Endodermal cell (in vitro differentiated cells): ENCODE measurements around the gene ROBO1. TPM values are rescaled to one million over a fixed set of nuclear protein-coding genes. Genes with fewer than 3 reads are reported as not detected.
A peak's percentile ranks its signal among the peaks of the same experiment; 100 is the strongest.

Source experiments
- DNase-seq: peaks from one replicate; pipeline ENCODE4 v3.0.0-alpha.2; 2017
- H3K27ac ChIP-seq: 2 replicates; pipeline ENCODE4 v1.5.1; 2013; ENCODE audit warnings: mild to moderate bottlenecking, low read depth, low read length, moderate library complexity
- H3K27me3 ChIP-seq: 2 replicates; pipeline ENCODE4 v1.6.1; 2013; ENCODE audit warnings: mild to moderate bottlenecking, low read length, moderate library complexity; ENCODE audit not compliant: insufficient read depth, control insufficient read depth, poor library complexity, severe bottlenecking
- H3K36me3 ChIP-seq: 2 replicates; pipeline ENCODE4 v1.7.0; 2013; ENCODE audit warnings: mild to moderate bottlenecking, low read length, moderate library complexity; ENCODE audit not compliant: control insufficient read depth, insufficient read depth
- H3K4me1 ChIP-seq: one replicate; pipeline ENCODE4 v1.7.0; 2013; ENCODE audit warnings: low read length; ENCODE audit not compliant: control insufficient read depth, insufficient read depth
- H3K4me3 ChIP-seq: 2 replicates; pipeline ENCODE4 v1.5.1; 2013; ENCODE audit warnings: mild to moderate bottlenecking, low read length, moderate library complexity
- H3K9ac ChIP-seq: 2 replicates; pipeline ENCODE4 v1.6.1; 2013; ENCODE audit warnings: mild to moderate bottlenecking, low read length, moderate library complexity; ENCODE audit not compliant: poor library complexity, severe bottlenecking; ENCODE audit errors: extremely low read depth
- H3K9me3 ChIP-seq: 2 replicates; pipeline ENCODE4 v1.6.1; 2013; ENCODE audit warnings: mild to moderate bottlenecking, low read length, moderate library complexity; ENCODE audit not compliant: control insufficient read depth
- H3K27ac Mint-ChIP-seq: 2 replicates; pipeline ENCODE4 v1.8.0; 2020; ENCODE audit warnings: mixed read lengths
- H3K27me3 Mint-ChIP-seq: 2 replicates; pipeline ENCODE4 v1.8.0; 2021; ENCODE audit warnings: mild to moderate bottlenecking, mixed read lengths; ENCODE audit not compliant: insufficient read depth
- H3K36me3 Mint-ChIP-seq: 2 replicates; pipeline ENCODE4 v1.8.0; 2020; ENCODE audit warnings: low read depth, mixed read lengths
- H3K4me1 Mint-ChIP-seq: 2 replicates; pipeline ENCODE4 v1.8.0; 2020; ENCODE audit warnings: mixed read lengths
- H3K4me3 Mint-ChIP-seq: 2 replicates; pipeline ENCODE4 v1.8.0; 2020; ENCODE audit warnings: mild to moderate bottlenecking, moderate library complexity, mixed read lengths
- H3K9me3 Mint-ChIP-seq: 2 replicates; pipeline ENCODE4 v1.8.0; 2020; ENCODE audit warnings: mild to moderate bottlenecking, mixed read lengths
- WGBS, 2 experiments: methylation state at CpG; one replicate each; pipeline versions ENCODE4 v1.1.5 to v1.1.7; 2013; ENCODE audit warnings: missing lambda C conversion rate in 2 of 2, mixed read lengths in 1 of 2; ENCODE audit not compliant: insufficient coverage in 1 of 2, insufficient read length in 1 of 2; 5-methylcytosine and 5-hydroxymethylcytosine counted together
- total RNA-seq, 2 donors: library from RNA; stranded (reverse); fragmentation: NEBNext Ultra II Directional in 1 of 2; extraction: Animal tissue kit (Norgen Biotek cat#: 25700) in 1 of 2; gene quantifications; 2 replicates in 1 of 2; 3 replicates in 1 of 2; pipeline ENCODE4 v1.2.1, GENCODE V29; 2021
- TF ChIP-seq, protein P1 (sequence below): fragments of 200-600 bp; sonication (generic); conservative IDR thresholded peaks from 2 replicates; pipeline ENCODE4 v1.5.0; 2021; ENCODE audit warnings: antibody characterized with exemption, mild to moderate bottlenecking

The ROBO1 gene
- total RNA-seq, 2 donors from 2014 or later, result 74.8 to 75.9 TPM

DNA sequence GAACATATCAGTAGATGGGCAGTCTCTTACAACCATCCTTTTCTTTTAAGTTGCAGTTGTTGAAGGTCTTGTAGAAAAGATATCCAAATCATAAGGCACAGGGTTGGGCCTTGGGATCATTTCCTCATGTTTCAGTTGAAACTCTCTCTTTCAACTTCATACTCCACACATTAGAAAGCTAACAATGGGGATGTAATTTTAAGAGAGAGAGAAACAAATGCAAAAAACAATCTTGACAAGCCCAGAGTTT, 747.9 kb downstream of the ROBO1 start:
- no peaks in the 10 kb centered on the region for H3K36me3 Mint-ChIP-seq
- Histone ChIP-seq H3K27ac (peak overlapping the region; percentile 91), H3K4me1 (peaks cover 2% of the 10 kb centered on the region), H3K9me3 (no peaks in the 10 kb centered on the region), H3K27me3 (peaks cover 9% of the 10 kb centered on the region), H3K4me3 (peak overlapping the region; percentile 92), H3K36me3 (no peaks in the 10 kb centered on the region), H3K9ac (no peak overlapping the region)
- H3K4me3 Mint-ChIP-seq, result no peak overlapping the region
- H3K4me1 Mint-ChIP-seq, result peaks cover 41% of the 10 kb centered on the region
- no peak for DNase-seq
- H3K27ac Mint-ChIP-seq, result peak overlapping the region; percentile 97
- TF ChIP-seq, protein P1, sequence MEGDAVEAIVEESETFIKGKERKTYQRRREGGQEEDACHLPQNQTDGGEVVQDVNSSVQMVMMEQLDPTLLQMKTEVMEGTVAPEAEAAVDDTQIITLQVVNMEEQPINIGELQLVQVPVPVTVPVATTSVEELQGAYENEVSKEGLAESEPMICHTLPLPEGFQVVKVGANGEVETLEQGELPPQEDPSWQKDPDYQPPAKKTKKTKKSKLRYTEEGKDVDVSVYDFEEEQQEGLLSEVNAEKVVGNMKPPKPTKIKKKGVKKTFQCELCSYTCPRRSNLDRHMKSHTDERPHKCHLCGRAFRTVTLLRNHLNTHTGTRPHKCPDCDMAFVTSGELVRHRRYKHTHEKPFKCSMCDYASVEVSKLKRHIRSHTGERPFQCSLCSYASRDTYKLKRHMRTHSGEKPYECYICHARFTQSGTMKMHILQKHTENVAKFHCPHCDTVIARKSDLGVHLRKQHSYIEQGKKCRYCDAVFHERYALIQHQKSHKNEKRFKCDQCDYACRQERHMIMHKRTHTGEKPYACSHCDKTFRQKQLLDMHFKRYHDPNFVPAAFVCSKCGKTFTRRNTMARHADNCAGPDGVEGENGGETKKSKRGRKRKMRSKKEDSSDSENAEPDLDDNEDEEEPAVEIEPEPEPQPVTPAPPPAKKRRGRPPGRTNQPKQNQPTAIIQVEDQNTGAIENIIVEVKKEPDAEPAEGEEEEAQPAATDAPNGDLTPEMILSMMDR, result no peak
- peaks cover 9% of the 10 kb centered on the region for H3K27me3 Mint-ChIP-seq
- H3K9me3 Mint-ChIP-seq, result peaks cover 1% of the 10 kb centered on the region

DNA sequence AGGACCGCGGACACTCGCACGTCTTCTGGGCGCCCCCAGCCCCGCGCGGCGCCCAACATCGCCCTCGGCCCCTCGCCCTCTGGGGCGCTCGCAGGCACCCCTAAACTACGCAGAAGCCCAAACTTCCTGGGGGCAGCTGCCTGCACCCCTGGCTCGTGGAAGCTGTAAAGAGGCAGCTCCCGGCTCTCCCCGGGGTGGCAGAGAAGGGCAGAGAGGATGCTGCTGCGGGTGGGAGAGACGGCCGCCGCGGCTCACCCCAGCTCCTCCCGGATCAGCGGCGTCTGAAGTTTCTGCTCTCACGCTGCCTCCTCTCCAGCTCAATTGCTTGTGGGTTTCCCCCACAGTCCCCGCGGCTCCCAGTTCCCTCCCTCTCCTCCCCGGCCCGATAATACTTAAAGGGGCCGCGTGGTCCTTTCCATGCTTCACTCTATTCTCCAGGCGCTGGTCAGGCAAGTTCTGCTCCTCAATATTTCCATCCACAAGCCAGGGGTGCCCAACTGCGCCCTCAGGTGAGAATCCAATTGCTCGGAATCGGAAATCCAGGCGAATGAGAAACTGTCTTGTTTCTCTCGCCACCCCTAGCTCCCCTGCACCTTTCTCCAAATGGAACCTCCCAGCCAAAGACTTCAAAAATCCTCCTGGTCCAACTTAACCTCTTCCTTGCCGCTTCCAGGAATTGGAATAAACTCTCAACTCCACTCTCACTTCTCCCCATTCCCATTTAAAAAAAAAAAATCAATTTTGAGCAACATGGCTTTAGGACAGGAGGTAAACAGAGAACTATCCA, 748.5 kb downstream of the ROBO1 start:
- 0% methylated on average over 19 to 40 of the region's 40 CpGs for WGBS, 2 experiments
- H3K4me3 ChIP-seq, result peak overlapping the region; percentile 92
- Mint-ChIP-seq H3K27me3 (peaks cover 11% of the 10 kb centered on the region), H3K36me3 (no peaks in the 10 kb centered on the region), H3K4me3 (no peak overlapping the region), H3K9me3 (peaks cover 1% of the 10 kb centered on the region), H3K4me1 (peaks cover 38% of the 10 kb centered on the region), H3K27ac (peak overlapping the region; percentile 97)
- peak; percentile 91 for DNase-seq
- peak overlapping the region; percentile 91 for H3K27ac ChIP-seq
- no peaks in the 10 kb centered on the region for H3K36me3 ChIP-seq
- H3K4me1 ChIP-seq, result peaks cover 2% of the 10 kb centered on the region
- TF ChIP-seq, protein P1, result no peak
- H3K27me3 ChIP-seq, result peaks cover 14% of the 10 kb centered on the region
- no peaks in the 10 kb centered on the region for H3K9me3 ChIP-seq
- H3K9ac ChIP-seq, result peak overlapping the region; percentile 65

DNA sequence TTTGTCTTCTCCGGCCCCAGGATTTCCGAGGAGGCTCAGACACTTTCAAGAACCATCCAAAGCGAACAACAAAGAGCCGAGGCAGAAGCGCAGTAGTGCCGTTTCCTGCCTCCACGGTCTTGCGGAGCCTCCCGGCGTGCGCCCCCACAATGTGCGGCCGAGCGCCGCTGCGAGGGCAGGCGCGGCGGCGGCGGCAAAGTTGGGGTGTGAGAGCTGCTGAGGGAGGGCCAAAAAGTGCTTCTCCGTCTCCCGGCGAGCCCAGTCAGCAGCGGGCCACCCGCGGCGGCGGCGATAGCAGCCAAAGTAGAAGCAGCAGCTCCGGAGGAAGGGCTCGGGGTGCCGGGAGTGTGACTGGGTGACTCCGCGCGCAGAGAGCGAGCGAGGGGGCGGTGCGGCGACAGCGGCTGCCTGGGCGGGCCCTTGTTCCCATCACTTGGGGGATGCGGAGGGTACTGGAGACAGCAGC, 749.1 kb downstream of the ROBO1 start:
- Histone ChIP-seq H3K4me1 (peaks cover 3% of the 10 kb centered on the region), H3K27ac (peak overlapping the region; percentile 91), H3K27me3 (peaks cover 20% of the 10 kb centered on the region), H3K4me3 (peak overlapping the region; percentile 92), H3K9ac (peak overlapping the region; percentile 61), H3K9me3 (no peaks in the 10 kb centered on the region), H3K36me3 (no peaks in the 10 kb centered on the region)
- Mint-ChIP-seq H3K27ac (no peak overlapping the region), H3K27me3 (peaks cover 17% of the 10 kb centered on the region), H3K4me1 (peaks cover 39% of the 10 kb centered on the region), H3K4me3 (no peak overlapping the region), H3K36me3 (no peaks in the 10 kb centered on the region), H3K9me3 (peaks cover 1% of the 10 kb centered on the region)
- 0% methylated on average over 24 to 44 of the region's 44 CpGs for WGBS, 2 experiments
- DNase-seq, result peak; percentile 87
- TF ChIP-seq, protein P1, result no peak
